T-helper 17 cell (primary cell): ENCODE data around the gene PCMTD2. TPM values are rescaled to one million over a fixed set of nuclear protein-coding genes. Genes with fewer than 3 reads are reported as not detected.

Experiments
- ATAC-seq: fragments of 150-1000 bp; cut with Tn5 transposase; 2 replicates; pipeline ENCODE4 v1.10.0; 2021; ENCODE audit warnings: mild to moderate bottlenecking, moderate library complexity
- DNase-seq, 3 donors: peaks; one replicate each; pipeline versions ENCODE4 v3.0.0 to v3.0.0-alpha.2; 2020 to 2021
- H3K9me3 ChIP-seq: one replicate; pipeline ENCODE4 v1.7.0; 2013; ENCODE audit warnings: low read length, mild to moderate bottlenecking; ENCODE audit not compliant: control insufficient read depth, poor library complexity, severe bottlenecking
- H3K27ac Mint-ChIP-seq: one replicate; pipeline ENCODE4 v1.8.0; 2022; ENCODE audit warnings: mild to moderate bottlenecking, moderate library complexity, mixed read lengths
- H3K27me3 Mint-ChIP-seq: one replicate; pipeline ENCODE4 v1.8.0; 2022; ENCODE audit warnings: mixed read lengths
- H3K36me3 Mint-ChIP-seq: one replicate; pipeline ENCODE4 v1.8.0; 2022; ENCODE audit warnings: low read depth, mixed read lengths
- H3K4me1 Mint-ChIP-seq: one replicate; pipeline ENCODE4 v1.8.0; 2022; ENCODE audit warnings: mild to moderate bottlenecking, mixed read lengths
- H3K4me3 Mint-ChIP-seq: one replicate; pipeline ENCODE4 v1.8.0; 2022; ENCODE audit warnings: mild to moderate bottlenecking, moderate library complexity, mixed read lengths
- total RNA-seq, 4 donors: library from RNA in 2 of 4; stranded (reverse) in 2 of 4; gene quantifications; one replicate each; pipeline ENCODE4 v1.2.3 and lab custom pipeline; 2022 to 2026

Gene PCMTD2
- 10 to 100 TPM; 70.9 to 71.5 TPM for total RNA-seq
- 77.3 to 122 reads per million in 2 donors for total RNA-seq (lab: John Stamatoyannopoulos, UW)

DNA sequence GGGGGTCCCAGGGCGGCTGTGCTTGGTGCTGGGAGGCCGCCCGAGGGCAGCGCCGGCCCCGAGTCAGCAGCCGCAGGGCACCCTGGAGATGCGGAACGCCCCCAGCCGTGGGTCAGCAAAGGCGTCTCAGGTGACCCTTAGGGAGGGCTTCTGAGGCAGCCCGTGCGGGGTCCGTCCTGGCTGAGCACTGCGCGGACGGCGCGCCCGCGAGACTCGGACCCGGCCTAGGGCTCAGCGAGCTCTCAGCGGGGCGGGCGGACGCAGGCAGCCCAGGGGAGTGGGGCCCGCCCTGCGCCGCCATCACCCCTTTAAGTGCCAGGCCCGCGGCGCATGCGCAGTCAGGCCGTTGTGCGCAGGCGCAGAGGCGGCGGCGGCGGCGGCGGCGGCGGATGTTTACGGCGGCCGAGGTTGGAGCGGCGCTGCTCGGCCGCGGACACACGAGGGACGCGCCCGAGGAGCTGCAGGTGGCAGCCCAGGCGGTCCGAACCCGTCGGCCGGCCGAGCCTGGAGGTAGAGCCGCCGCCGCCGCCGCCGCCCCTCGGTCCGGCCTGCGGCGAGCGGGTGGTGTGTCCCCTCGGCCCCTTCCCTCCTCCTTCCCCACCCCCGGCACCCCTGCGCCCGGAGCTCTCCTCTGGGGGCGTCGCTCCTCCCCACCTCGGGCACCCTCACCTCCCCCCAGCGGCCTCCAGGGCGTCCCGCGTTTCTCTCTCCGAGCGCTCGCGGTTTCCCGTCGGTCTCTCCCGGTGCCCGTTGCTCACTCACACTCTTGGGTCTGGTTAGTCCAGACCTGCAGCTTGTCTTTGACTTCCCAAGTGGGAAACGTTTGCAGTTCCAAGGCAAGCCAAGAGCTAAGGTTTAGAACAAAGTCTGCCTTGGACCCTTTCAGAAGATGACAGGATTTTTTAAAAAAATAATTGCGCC, at the start of gene PCMTD2:
TSS of gene PCMTD2 (plus strand) at position 388 of the 921 bp plus-strand sequence. CDS start 4,218 bp downstream, outside the sequence.
- Mint-ChIP-seq H3K4me3 (peak within 1 kb of the TSS; percentile 97), H3K27ac (peak within 1 kb of the TSS; percentile 95), H3K4me1 (peaks cover 41% of the 10 kb centered on the region), H3K36me3 (no peaks in the 10 kb centered on the region), H3K27me3 (peaks cover 16% of the 10 kb centered on the region)
- peak; percentile 91 for ATAC-seq
- no peaks in the 10 kb centered on the region for H3K9me3 ChIP-seq
- peak; percentile 79 to 86 (median 82) for DNase-seq

DNA sequence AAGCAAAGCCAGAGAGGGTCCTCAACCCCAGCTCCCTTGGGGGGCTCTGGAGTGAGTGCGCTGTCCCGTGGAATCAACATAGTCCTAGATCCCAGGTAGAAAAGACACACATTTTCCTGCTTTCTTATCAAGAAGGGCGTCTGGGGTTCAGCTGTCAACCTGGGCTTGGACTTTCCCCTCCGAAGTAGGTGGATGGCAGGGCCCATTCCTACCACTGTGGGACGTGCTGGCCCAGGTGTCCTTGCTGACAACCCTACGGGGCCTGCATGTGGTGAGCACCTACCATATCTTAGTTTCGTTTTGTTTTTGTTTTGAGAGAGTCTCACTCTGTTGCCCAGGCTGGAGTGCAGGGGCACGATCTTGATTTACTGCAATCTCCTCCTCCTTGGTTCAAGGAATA, 48.9 kb upstream of the PCMTD2 start:
- no peak overlapping the region for H3K27ac Mint-ChIP-seq
- no peaks in the 10 kb centered on the region for H3K9me3 ChIP-seq
- no peak for ATAC-seq
- peaks cover 10% of the 10 kb centered on the region for H3K4me1 Mint-ChIP-seq
- H3K36me3 Mint-ChIP-seq = peaks cover 3% of the 10 kb centered on the region
- DNase-seq = no peak
- H3K27me3 Mint-ChIP-seq = peaks cover 25% of the 10 kb centered on the region
- no peak overlapping the region for H3K4me3 Mint-ChIP-seq

- no peak for ATAC-seq
- DNase-seq = no peak
- H3K4me3 Mint-ChIP-seq = no peak overlapping the region
Observed at GRCh38 chr20:64207641-64208590, 47.6 kb upstream of the PCMTD2 start.

GRCh38 chr20:64209148-64209547, 46.4 kb upstream of the PCMTD2 start:
- ATAC-seq (no peak), DNase-seq (no peak)
- Mint-ChIP-seq H3K27ac (no peak overlapping the region), H3K4me1 (peaks cover 10% of the 10 kb centered on the region), H3K27me3 (peaks cover 32% of the 10 kb centered on the region), H3K4me3 (no peak overlapping the region), H3K36me3 (peaks cover 3% of the 10 kb centered on the region)
- H3K9me3 ChIP-seq = no peaks in the 10 kb centered on the region

More at GRCh38 chr20:64207641-64208590, 47.6 kb upstream of the PCMTD2 start:
- Mint-ChIP-seq H3K27me3 (peaks cover 28% of the 10 kb centered on the region), H3K36me3 (peaks cover 3% of the 10 kb centered on the region), H3K27ac (no peak overlapping the region), H3K4me1 (peaks cover 10% of the 10 kb centered on the region)
- no peaks in the 10 kb centered on the region for H3K9me3 ChIP-seq

DNA sequence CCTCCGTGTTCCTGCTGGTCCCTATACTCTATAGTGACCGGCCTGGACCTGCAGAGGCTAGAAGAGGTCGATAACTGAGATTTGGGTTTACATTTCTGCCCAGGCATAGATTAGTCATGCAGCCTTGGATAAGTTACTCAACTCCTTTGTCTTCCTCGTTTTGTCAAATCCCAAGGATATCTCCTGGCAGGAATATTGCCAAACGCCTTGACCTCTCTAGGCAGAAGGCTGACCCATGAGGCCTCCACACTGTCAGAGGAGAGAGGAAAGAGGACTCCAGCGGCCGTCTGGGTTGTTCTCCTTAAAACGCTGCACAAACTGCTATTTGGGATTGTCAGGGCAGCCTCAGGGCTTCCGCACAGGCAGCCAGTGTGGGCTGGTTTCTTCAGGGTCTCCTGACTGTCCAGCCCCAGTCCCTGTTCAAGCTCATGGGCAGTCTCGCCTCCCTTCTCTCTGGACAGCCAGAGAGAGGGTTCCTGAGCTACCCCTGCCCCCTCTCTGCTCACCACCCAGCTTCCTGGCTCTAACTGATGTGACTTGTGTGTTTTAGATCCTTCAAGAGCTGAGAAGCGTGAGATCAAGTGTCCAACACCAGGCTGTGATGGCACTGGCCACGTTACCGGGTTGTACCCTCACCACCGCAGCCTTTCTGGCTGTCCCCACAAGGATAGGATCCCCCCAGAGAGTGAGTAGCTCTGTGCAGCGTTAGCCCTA, 44.7 kb upstream of the PCMTD2 start:
- H3K27ac Mint-ChIP-seq = no peak overlapping the region
- H3K9me3 ChIP-seq = no peaks in the 10 kb centered on the region
- ATAC-seq (no peak), DNase-seq (no peak)
- peaks cover 28% of the 10 kb centered on the region for H3K27me3 Mint-ChIP-seq
- peaks cover 3% of the 10 kb centered on the region for H3K36me3 Mint-ChIP-seq
- H3K4me1 Mint-ChIP-seq = peaks cover 22% of the 10 kb centered on the region
- no peak overlapping the region for H3K4me3 Mint-ChIP-seq

DNA sequence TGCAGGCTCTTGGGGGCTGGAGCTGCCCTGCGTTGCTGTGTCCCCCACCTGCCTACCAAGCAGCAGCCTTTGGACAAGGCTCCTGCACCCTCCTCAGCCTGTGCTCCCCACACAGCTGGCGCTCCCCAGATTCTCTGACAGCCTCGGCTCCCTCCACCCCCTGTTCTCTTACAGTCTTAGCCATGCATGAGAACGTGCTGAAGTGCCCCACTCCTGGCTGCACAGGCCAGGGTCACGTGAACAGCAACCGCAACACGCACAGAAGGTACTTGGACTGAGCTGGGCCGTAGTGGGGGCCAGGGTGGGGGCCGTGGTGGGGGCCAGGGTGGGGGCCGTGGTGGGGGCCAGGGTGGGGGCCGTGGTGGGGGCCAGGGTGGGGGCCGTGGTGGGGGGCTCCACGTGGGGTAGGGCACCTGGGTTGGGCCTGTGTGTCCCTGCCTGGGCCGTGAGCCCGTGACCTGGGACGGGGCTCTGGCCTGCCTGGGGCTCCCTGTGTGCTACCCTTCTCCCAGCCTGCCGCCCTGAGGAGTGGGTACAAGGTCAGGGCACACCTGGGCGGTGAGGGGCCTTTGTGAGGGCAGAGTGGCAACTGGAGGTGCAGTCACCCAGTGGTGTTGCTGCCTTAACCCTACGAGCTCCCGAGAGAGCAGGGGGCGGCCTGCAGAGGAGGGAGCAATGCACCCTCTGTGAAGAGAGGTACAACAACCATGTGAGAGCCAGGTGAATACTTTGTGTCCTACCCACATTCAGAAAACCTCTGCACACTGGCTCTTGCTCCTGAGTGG, 43.5 kb upstream of the PCMTD2 start:
- no peaks in the 10 kb centered on the region for H3K9me3 ChIP-seq
- H3K27me3 Mint-ChIP-seq = peaks cover 24% of the 10 kb centered on the region
- H3K36me3 Mint-ChIP-seq = peaks cover 2% of the 10 kb centered on the region
- H3K4me3 Mint-ChIP-seq = no peak overlapping the region
- ATAC-seq (no peak), DNase-seq (no peak)
- peaks cover 24% of the 10 kb centered on the region for H3K4me1 Mint-ChIP-seq
- H3K27ac Mint-ChIP-seq = no peak overlapping the region

GRCh38 chr20:64212755-64213154, 42.8 kb upstream of the PCMTD2 start:
- H3K9me3 ChIP-seq = no peaks in the 10 kb centered on the region
- Mint-ChIP-seq H3K36me3 (peaks cover 2% of the 10 kb centered on the region), H3K4me1 (peaks cover 24% of the 10 kb centered on the region), H3K27ac (no peak overlapping the region), H3K27me3 (peaks cover 24% of the 10 kb centered on the region), H3K4me3 (no peak overlapping the region)
- ATAC-seq (no peak), DNase-seq (no peak)

- Mint-ChIP-seq H3K4me3 (no peak overlapping the region), H3K36me3 (peaks cover 2% of the 10 kb centered on the region), H3K27me3 (peaks cover 14% of the 10 kb centered on the region), H3K4me1 (peaks cover 23% of the 10 kb centered on the region), H3K27ac (peak overlapping the region; percentile 89)
- no peaks in the 10 kb centered on the region for H3K9me3 ChIP-seq
- DNase-seq (no peak), ATAC-seq (no peak)
Observed at GRCh38 chr20:64214113-64214512, 41.4 kb upstream of the PCMTD2 start.

- DNase-seq = no peak
- H3K4me1 Mint-ChIP-seq = peaks cover 24% of the 10 kb centered on the region
- H3K36me3 Mint-ChIP-seq = peaks cover 2% of the 10 kb centered on the region
- no peak overlapping the region for H3K4me3 Mint-ChIP-seq
- peaks cover 7% of the 10 kb centered on the region for H3K27me3 Mint-ChIP-seq
- no peak for ATAC-seq
- H3K27ac Mint-ChIP-seq = peak overlapping the region; percentile 89
- H3K9me3 ChIP-seq = no peaks in the 10 kb centered on the region
Observed at GRCh38 chr20:64214952-64215351, 40.6 kb upstream of the PCMTD2 start.

- Mint-ChIP-seq H3K36me3 (peaks cover 2% of the 10 kb centered on the region), H3K4me1 (peaks cover 24% of the 10 kb centered on the region), H3K4me3 (no peak overlapping the region), H3K27me3 (peaks cover 7% of the 10 kb centered on the region), H3K27ac (no peak overlapping the region)
- H3K9me3 ChIP-seq = no peaks in the 10 kb centered on the region
- DNase-seq (no peak), ATAC-seq (no peak)
Observed at GRCh38 chr20:64216036-64216435, 39.5 kb upstream of the PCMTD2 start.

DNA sequence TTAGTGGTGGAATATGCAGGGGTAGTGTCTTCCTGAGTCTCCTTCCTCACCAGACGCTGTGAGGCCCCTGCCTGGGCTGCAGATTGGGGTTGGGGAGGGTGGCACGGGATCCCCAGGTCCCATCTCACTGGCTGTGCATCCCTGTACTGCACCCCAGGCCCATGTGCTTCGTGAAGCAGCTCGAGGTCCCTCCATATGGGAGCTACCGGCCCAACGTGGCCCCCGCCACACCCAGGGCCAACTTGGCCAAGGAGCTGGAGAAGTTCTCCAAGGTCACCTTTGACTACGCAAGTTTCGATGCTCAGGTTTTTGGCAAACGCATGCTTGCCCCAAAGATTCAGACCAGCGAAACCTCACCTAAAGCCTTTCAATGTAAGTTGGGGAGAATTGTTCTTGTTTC, 38.6 kb upstream of the PCMTD2 start:
- H3K4me3 Mint-ChIP-seq = no peak overlapping the region
- peaks cover 21% of the 10 kb centered on the region for H3K4me1 Mint-ChIP-seq
- ATAC-seq (no peak), DNase-seq (no peak)
- H3K27me3 Mint-ChIP-seq = peaks cover 7% of the 10 kb centered on the region
- H3K36me3 Mint-ChIP-seq = peaks cover 2% of the 10 kb centered on the region
- H3K9me3 ChIP-seq = no peaks in the 10 kb centered on the region
- H3K27ac Mint-ChIP-seq = no peak overlapping the region
